H1 (cell line): ENCODE data around the gene GPANK1. TPM values are rescaled to one million over a fixed set of nuclear protein-coding genes. Genes with fewer than 3 reads are reported as not detected.

Experiments used
- CHD7 ChIP-seq: fragments of 300-600 bp; sonication (generic); IDR thresholded peaks from 2 replicates; pipeline ENCODE4 v1.7.1; 2012; ENCODE audit warnings: low read length, moderate library complexity, mild to moderate bottlenecking, inconsistent platforms; ENCODE audit not compliant: insufficient replicate concordance
- KDM4A ChIP-seq: IDR thresholded peaks from one replicate; pipeline ENCODE4 v1.7.1; 2012; ENCODE audit warnings: low read depth, mild to moderate bottlenecking, moderate library complexity, low read length, inconsistent platforms; ENCODE audit not compliant: severe bottlenecking
- NRF1 ChIP-seq: IDR thresholded peaks from 2 replicates; pipeline ENCODE4 v1.6.1; 2011; ENCODE audit warnings: mild to moderate bottlenecking, low read depth, low read length, improper control_type of control experiment
- POLR2AphosphoS5 ChIP-seq: IDR thresholded peaks from 2 replicates; pipeline ENCODE4 v1.6.1; 2011; ENCODE audit warnings: low read depth, low read length
- SAP30 ChIP-seq: fragments of 300-600 bp; sonication (generic); IDR thresholded peaks from 2 replicates; pipeline ENCODE4 v1.7.1; 2012; ENCODE audit warnings: low read length, moderate library complexity, mild to moderate bottlenecking, inconsistent platforms; ENCODE audit not compliant: insufficient read depth, insufficient replicate concordance
- TBP ChIP-seq: IDR thresholded peaks from 2 replicates; pipeline ENCODE4 v1.6.1; 2011; ENCODE audit warnings: low read depth, low read length, improper control_type of control experiment
- polyA plus RNA-seq, 7 experiments: library from polyadenylated mRNA; depleted of rRNA in 3 of 7; stranded (reverse) in 5 of 7; unstranded in 2 of 7; fragments of >200 nt in 5 of 7; fragments of 200-250 nt in 2 of 7; gene quantifications; 1 replicate in 5 of 7; 2 replicates in 1 of 7; 4 replicates in 1 of 7; pipeline versions ENCODE4 v1.2.1 to v1.2.3, GENCODE V29; 2011 to 2013; ENCODE audit warnings: missing spikeins in 2 of 7, mixed read lengths in 2 of 7
- total RNA-seq: library from RNA; stranded (reverse); fragmentation: NEBNext Ultra II Directional; extraction: Animal tissue kit (Norgen Biotek cat#: 25700); gene quantifications from 2 replicates; pipeline ENCODE4 v1.2.1, GENCODE V29; 2021

The GPANK1 gene
- total and polyA plus RNA-seq, 2 of the 8 experiments (the other 6 are each of a cell fraction or from before 2014, with no cell fraction given), result 24.5 to 30.2 TPM

- TF ChIP-seq CHD7, result no peak
- no peak for TF ChIP-seq TBP
- TF ChIP-seq POLR2AphosphoS5, result no peak
- no peak for TF ChIP-seq NRF1
- no peak for TF ChIP-seq SAP30
- no peak for TF ChIP-seq KDM4A
These were observed 19.5 kb downstream of the GPANK1 start (continued) for GRCh38 chr6:31645325-31645724.
